NT2/D1 (cell line): Measurements from ENCODE around the gene KCNQ1.

ENCODE experiments used
- DNase-seq: peaks from one replicate; pipeline ENCODE4 v3.0.0-alpha.2; 2011; ENCODE audit warnings: low read depth, low spot score
- H3K27me3 ChIP-seq: 2 replicates; pipeline ENCODE4 v1.6.0; 2011; ENCODE audit warnings: mild to moderate bottlenecking; ENCODE audit not compliant: insufficient read length, insufficient read depth
- H3K36me3 ChIP-seq: 2 replicates; pipeline ENCODE4 v1.6.1; 2011; ENCODE audit warnings: mild to moderate bottlenecking, low read length, mixed read lengths; ENCODE audit not compliant: insufficient read depth, insufficient read length
- H3K4me1 ChIP-seq: 2 replicates; pipeline ENCODE4 v1.5.1; 2011; ENCODE audit not compliant: insufficient read depth, insufficient read length
- H3K4me3 ChIP-seq: 2 replicates; pipeline ENCODE4 v1.5.1; 2011; ENCODE audit warnings: low read depth; ENCODE audit not compliant: insufficient read length
- H3K9ac ChIP-seq: 2 replicates; pipeline ENCODE4 v1.6.0; 2011; ENCODE audit warnings: low read depth; ENCODE audit not compliant: insufficient read length
- H3K9me3 ChIP-seq: 2 replicates; pipeline ENCODE4 v1.5.1; 2011; ENCODE audit warnings: mild to moderate bottlenecking, low read length; ENCODE audit not compliant: insufficient read depth
- SUZ12 ChIP-seq: IDR thresholded peaks from 2 replicates; pipeline ENCODE4 v1.6.1; 2011; ENCODE audit not compliant: insufficient read length, insufficient read depth; ENCODE audit errors: extremely low read depth
- YY1 ChIP-seq: IDR thresholded peaks from 2 replicates; pipeline ENCODE4 v1.6.1; 2011; ENCODE audit not compliant: insufficient read length, insufficient read depth
- ZNF274 ChIP-seq: IDR thresholded peaks from 2 replicates; pipeline ENCODE4 v1.6.1; 2011; ENCODE audit warnings: mild to moderate bottlenecking, low read depth, low read length

The KCNQ1 gene

GRCh38 chr11:2867142-2867541, 422.3 kb downstream of the KCNQ1 start:
- H3K4me3 ChIP-seq: no peak overlapping the region
- H3K27me3 ChIP-seq: peaks cover 78% of the 10 kb centered on the region

GRCh38 chr11:2867722-2868505, 423.1 kb downstream of the KCNQ1 start:
- Histone ChIP-seq H3K4me3 (no peak overlapping the region), H3K27me3 (peaks cover 77% of the 10 kb centered on the region), H3K9ac (no peak overlapping the region), H3K36me3 (no peaks in the 10 kb centered on the region), H3K4me1 (peaks cover 33% of the 10 kb centered on the region), H3K9me3 (no peaks in the 10 kb centered on the region)
- DNase-seq: no peak
- no peak for TF ChIP-seq YY1
- TF ChIP-seq SUZ12: no peak
- no peak for TF ChIP-seq ZNF274

More at GRCh38 chr11:2867142-2867541, 422.3 kb downstream of the KCNQ1 start:
- Histone ChIP-seq H3K9ac (no peak overlapping the region), H3K9me3 (no peaks in the 10 kb centered on the region), H3K36me3 (no peaks in the 10 kb centered on the region), H3K4me1 (peaks cover 33% of the 10 kb centered on the region)
- no peak for DNase-seq
- TF ChIP-seq YY1: no peak
- TF ChIP-seq ZNF274: no peak
- TF ChIP-seq SUZ12: no peak

- peaks cover 33% of the 10 kb centered on the region for H3K4me1 ChIP-seq
- H3K4me3 ChIP-seq: no peak overlapping the region
- no peaks in the 10 kb centered on the region for H3K36me3 ChIP-seq
- H3K27me3 ChIP-seq: peaks cover 75% of the 10 kb centered on the region
- no peak for TF ChIP-seq ZNF274
- TF ChIP-seq YY1: no peak
- no peak for TF ChIP-seq SUZ12
- H3K9me3 ChIP-seq: no peaks in the 10 kb centered on the region
- peak overlapping the region; percentile 29 for H3K9ac ChIP-seq
- DNase-seq: no peak
These were observed 423.8 kb downstream of the KCNQ1 start for GRCh38 chr11:2868506-2869133.

GRCh38 chr11:2869134-2869526, 424.3 kb downstream of the KCNQ1 start:
- Histone ChIP-seq H3K36me3 (no peaks in the 10 kb centered on the region), H3K9ac (no peak overlapping the region), H3K4me3 (no peak overlapping the region), H3K9me3 (no peaks in the 10 kb centered on the region), H3K27me3 (peaks cover 74% of the 10 kb centered on the region), H3K4me1 (peaks cover 30% of the 10 kb centered on the region)
- TF ChIP-seq YY1 (no peak), ZNF274 (no peak), SUZ12 (no peak)
- no peak for DNase-seq

- Histone ChIP-seq H3K9ac (no peak overlapping the region), H3K4me3 (no peak overlapping the region), H3K27me3 (peaks cover 74% of the 10 kb centered on the region), H3K9me3 (peaks cover 4% of the 10 kb centered on the region; the same call in 1 of the 2 replicates), H3K36me3 (no peaks in the 10 kb centered on the region), H3K4me1 (peaks cover 29% of the 10 kb centered on the region)
- TF ChIP-seq YY1 (no peak), SUZ12 (no peak), ZNF274 (no peak)
- DNase-seq: no peak
These were observed 425.0 kb downstream of the KCNQ1 start for GRCh38 chr11:2869561-2870427.

- peaks cover 9% of the 10 kb centered on the region; the same call in 1 of the 2 replicates for H3K9me3 ChIP-seq
- H3K27me3 ChIP-seq: peaks cover 73% of the 10 kb centered on the region
- peak overlapping the region; percentile 6 for H3K9ac ChIP-seq
- H3K4me3 ChIP-seq: no peak overlapping the region
- H3K4me1 ChIP-seq: peaks cover 29% of the 10 kb centered on the region
- H3K36me3 ChIP-seq: no peaks in the 10 kb centered on the region
- TF ChIP-seq ZNF274: no peak
- TF ChIP-seq YY1: no peak
- no peak for TF ChIP-seq SUZ12
- DNase-seq: no peak
These were observed 425.7 kb downstream of the KCNQ1 start for GRCh38 chr11:2870460-2870859.
